Daoy (cell line): Measurements from ENCODE around the gene SENP5. TPM values are rescaled to one million over a fixed set of nuclear protein-coding genes. Genes with fewer than 3 reads are reported as not detected.

Experiments
- DNase-seq: peaks from one replicate; pipeline ENCODE4 v3.0.0-alpha.2; 2015; ENCODE audit warnings: low read depth
- total RNA-seq: library from RNA; depleted of rRNA; stranded (reverse); fragments of >200 nt; shearing (Covaris generic); gene quantifications from 2 replicates; pipeline ENCODE4 v1.2.3, GENCODE V29; 2014

Gene SENP5
- total RNA-seq, 1 experiment from 2014 or later = 44.9 TPM

DNA sequence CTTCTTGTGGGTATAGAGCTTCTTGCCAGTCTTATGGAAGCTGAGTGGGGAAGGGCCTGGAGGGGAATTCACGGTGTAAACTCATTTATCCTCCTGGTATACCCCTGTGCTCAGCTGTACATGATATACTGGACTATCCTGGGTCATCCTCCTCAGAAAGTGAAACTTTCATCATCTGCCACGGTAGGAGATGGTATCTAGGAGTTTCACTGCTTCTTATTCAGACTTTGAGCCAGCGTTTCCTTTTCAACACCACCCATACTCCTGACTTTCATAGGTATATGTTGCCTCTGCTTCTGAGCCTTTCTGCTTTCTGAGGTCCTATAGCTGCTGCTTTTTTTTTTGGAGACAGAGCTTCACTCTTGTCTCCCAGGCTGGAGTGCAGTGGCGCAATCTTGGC, 15.6 kb downstream of the SENP5 start:
- DNase-seq = no peak

- no peak for DNase-seq
Measured at GRCh38 chr3:196886144-196886543, 18.4 kb downstream of the SENP5 start.

DNA sequence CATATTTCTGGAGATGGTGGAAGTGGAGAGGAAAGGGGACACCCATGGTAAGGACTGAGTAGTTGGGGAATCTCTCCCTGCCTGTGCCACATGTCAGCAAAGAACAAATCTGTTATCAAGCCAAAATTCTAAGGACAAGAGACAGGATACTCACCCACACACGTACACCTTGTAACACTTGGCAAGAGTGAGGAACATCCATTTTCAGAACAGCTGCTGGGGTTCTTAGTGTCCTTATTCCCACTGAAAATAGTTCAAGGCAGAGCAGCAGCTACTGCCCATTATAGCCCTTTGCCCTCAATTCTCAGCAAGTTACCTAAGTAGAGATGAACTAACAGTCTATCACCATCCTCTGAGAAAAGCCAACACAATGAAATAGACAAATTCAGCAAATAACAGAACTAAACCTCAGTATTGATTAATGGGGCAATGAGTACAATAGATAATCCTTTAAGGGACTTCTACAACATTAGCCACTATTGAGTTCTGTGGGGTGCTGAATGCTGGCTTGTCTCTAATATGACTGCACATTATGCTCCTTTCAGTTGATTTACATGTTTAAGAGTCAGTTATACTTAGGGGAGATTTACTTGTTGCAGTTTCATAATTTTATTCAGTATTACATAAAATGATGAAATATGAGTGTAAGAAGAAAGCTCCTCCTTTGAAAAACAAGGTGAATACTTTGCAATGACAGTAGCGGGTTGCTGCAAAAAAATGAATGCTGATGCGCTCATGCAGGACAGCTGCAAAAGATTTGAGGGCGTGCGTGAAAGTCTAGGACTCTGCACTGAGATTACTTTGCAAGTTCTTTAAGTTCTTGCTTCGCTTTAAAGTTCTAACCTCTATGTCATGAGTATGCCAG, 22.4 kb downstream of the SENP5 start:
- DNase-seq = no peak

DNA sequence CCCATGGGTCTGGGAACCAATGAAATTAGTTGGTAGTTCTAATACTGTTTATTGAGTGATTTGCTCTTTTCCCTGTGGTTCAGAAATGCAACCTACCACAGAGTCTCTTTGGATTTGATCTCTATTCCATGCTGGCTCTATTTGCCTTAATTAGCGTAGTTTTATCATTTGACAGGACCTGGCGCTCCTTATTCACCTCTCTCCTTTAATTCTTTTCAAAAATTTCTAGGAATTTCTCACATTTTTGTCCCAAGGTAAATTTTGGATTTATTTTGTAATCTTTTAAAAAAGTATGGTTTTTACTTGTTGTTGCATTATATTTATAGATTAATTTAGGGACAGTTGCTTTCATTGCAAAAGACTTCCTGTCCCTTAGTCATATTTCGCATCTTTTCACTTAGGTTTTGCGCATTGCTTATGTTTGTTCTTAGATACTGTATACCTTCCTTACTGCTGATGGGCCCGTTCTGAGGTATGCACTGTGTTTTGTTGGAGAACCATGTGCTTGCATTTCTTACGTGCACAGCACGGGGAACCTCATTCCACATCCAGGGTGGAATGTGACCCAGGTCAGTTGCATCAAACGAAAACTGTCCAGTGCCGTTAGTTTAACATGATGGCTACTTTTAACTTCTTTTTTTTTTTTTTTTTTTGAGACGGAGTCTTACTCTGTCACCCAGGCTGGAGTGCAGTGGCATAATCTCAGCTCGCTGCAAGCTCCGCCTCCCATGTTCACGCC, 27.0 kb downstream of the SENP5 start:
- DNase-seq = no peak

DNA sequence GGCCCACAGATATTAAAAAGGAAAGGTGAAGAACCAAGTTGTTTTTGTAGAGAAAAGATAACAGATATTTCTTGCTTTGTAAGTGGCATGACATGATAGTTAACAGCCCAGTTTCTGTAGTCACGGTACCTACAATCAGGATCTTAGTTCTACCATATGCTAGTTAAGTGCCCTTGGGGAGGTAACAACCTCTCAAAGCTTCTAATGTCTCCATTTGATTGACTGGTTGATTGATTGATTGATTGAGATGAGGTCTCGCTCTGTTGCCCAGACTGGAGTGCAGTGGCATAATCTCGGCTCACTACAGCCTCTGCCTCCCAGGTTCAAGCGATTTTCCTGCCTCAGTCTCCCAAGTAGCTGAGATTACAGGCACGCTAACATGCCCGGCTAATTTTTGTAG, 28.5 kb downstream of the SENP5 start:
- DNase-seq = no peak

DNA sequence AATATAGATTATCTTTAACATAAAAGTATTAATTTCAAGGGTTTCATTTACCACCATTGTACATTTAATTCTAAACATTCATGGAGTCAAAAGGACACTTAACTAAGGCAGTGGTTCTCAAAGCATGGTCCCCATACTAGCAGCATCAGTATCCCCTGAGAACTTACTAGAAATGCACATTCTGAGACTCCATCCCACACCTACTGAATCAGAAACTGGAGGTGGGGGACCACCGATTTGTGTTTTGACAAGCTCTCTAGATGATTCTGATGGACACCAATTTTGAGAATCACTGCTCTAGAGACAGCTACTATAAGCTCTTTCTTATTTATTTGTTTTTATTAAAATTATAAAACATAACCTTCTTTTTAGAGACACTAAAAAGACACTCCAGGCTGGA, 34.0 kb downstream of the SENP5 start:
- DNase-seq = no peak

GRCh38 chr3:196902296-196902695, 34.6 kb downstream of the SENP5 start:
- no peak for DNase-seq

DNA sequence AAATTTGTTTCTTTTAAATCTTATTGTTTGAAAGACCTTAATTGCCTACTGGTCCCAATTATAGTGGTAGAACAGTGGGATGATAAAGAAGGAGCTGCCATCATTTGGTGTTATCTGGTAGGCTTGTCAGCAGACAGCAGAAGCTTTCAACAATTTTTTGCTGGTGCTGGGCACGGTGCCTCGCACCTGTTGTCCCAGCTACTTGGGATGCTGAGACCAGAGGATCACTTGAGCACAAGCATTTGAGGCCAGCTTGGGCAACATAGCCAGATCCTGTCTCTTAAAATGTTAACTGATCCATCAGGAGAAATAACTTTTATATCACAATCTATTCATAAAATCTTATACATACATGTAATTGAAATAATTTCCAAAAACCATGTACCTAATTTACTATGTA, 36.0 kb downstream of the SENP5 start:
- DNase-seq = no peak

- DNase-seq = no peak
Measured at GRCh38 chr3:196914866-196915265, 47.1 kb downstream of the SENP5 start.

- no peak for DNase-seq
Measured at GRCh38 chr3:196915375-196915774, 47.7 kb downstream of the SENP5 start.

GRCh38 chr3:196916221-196916620, 48.5 kb downstream of the SENP5 start:
- DNase-seq = no peak

DNA sequence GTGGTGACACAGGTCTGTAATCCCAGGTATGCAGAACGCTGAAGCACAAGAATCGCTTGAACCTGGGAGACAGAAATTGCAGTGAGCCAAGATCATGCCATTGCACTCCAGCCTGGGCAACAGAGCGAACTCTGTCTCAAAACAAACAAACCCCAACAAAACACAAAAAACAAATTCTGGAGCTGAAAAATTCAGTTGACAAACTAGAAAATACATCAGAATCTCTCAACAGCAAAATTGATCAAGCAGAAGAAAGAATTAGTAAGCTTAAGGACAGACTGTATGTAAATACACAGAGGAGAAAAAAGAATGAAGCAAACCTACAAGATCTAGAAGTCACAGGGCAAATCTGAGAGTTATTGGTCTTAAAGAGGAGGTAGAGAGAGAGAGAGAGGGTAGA, 49.3 kb downstream of the SENP5 start:
- no peak for DNase-seq

DNA sequence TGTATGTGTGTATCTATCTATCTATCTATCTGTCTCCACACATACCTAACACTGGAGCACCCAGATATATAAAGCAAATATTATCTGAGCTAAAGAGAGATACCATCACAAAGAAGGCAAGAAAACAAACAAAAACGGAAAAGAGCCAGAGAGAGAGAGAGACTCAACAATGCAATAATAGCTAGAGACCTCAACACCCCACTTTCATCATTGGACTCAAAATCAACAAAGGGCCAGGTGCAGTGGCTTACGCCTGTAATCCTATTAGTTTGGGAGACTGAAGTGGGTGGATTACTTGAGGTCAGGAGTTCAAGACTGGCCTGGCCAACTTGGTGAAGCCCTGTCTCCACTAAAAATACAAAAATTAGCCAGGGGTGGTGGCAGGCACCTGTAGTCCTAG, 51.2 kb downstream of the SENP5 start:
- DNase-seq = no peak

GRCh38 chr3:196920733-196921132, 53.0 kb downstream of the SENP5 start:
- no peak for DNase-seq

GRCh38 chr3:196927571-196928453, 60.1 kb downstream of the SENP5 start:
- DNase-seq = no peak

GRCh38 chr3:196931157-196931556, 63.4 kb downstream of the SENP5 start:
- DNase-seq = no peak

GRCh38 chr3:196931828-196932587, 64.3 kb downstream of the SENP5 start:
- DNase-seq = no peak

GRCh38 chr3:196932600-196932999, 64.9 kb downstream of the SENP5 start:
- DNase-seq = no peak

DNA sequence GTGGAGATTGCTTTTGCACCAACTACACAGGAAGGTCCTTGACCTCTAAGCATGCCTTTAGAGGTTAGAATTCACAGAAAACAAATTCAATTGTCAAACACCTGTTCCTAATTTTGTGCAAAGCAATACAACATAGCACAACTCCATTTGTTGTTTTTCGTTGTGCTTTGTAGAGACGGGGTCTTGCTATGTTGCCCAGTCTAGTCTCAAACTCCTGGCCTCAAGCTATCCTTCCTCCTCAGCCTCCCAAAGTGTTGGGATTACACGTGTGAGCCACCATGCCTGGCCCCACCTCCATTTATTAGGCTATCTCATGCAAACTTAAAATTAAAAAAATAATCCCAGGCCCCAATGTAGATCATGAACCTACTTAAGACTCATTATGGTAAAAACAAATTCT, 68.6 kb downstream of the SENP5 start:
- DNase-seq = no peak

DNA sequence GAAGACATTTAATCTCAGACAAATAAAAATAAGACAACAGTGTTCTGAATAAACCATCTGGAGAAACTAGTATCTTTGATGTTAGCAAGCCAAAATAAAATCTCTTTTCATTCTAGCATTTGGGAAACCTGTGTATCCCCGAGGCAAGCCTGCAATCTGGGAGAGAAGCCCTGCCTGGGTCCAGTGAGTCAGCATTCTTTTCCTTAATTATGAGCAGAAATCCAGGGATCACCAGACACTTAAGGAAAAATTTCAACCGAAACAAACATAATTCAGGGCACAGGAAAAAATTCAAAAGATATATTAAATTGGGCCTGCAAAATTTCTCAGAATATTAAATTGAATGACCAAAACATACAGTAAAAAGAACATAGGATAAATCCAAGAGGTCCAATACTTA, 70.4 kb downstream of the SENP5 start:
- DNase-seq = no peak

DNA sequence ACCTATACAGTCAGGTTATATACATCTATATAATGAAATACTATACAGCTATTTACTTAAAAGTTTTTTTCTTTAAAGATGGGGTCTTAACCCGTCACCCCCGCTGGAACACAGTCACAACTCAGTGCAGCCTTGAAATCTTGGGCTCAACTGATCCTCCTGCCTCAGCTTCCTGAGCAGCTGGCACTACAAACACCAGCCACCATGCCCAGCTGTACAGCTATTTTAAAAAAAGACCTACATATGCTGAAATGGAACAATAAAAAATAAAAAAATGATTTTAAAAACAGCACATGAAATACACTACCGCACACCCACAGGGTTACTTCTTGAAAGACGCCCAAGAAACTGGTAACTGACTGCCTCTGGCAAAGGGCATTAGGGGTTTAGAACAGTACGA, 70.9 kb downstream of the SENP5 start:
- DNase-seq = no peak
